ENCODE measurements around the gene TNPO3. TPM values are rescaled to one million over a fixed set of nuclear protein-coding genes. Genes with fewer than 3 reads are reported as not detected.
"Not testable (repeated sequence)": the region's sequence is repeated elsewhere in the genome, so short reads cannot be mapped to it uniquely, and the experiment has no call there.

Gene TNPO3
- total RNA-seq, 2 donors from 2014 or later: 15.8 to 23.9 TPM

- no peaks in the 10 kb centered on the region for H3K27me3 ChIP-seq
- ATAC-seq: no peak
- H3K36me3 ChIP-seq (replicated peaks in 1 of 2; ENCODE audit: insufficient read depth in 1 of 2, low read depth in 2 of 2): peaks cover 0 to 2% of the 10 kb centered on the region in 2 donors
- no peaks in the 10 kb centered on the region for H3K9me3 ChIP-seq
- TF ChIP-seq POLR2A (IDR thresholded peaks at IDR 0.05): no peak
- no peak for TF ChIP-seq CTCF (IDR thresholded peaks at IDR 0.05)
- no peak for DNase-seq
- H3K27ac ChIP-seq: no peak overlapping the region
- no peaks in the 10 kb centered on the region for H3K4me1 ChIP-seq
- no peak overlapping the region for H3K4me3 ChIP-seq
- intact Hi-C loops (cut with DNase I): no loop called here
- 90% methylated on average over 8 of the region's 9 CpGs; no CpG with 5 or more reads in 1 of the 2 donors for WGBS, 2 donors
Measured at GRCh38 chr7:128947854-128948253, 107.1 kb downstream of the TNPO3 start.

- no peak for ATAC-seq
- DNase-seq: no peak
- intact Hi-C loops (cut with DNase I): no loop called here
Measured at GRCh38 chr7:128946936-128947830, 107.7 kb downstream of the TNPO3 start.

GRCh38 chr7:128945668-128946366 is 109.1 kb downstream of the TNPO3 start:
- intact Hi-C loops (cut with DNase I): no loop called here
- ATAC-seq (no peak), DNase-seq (no peak)
- Histone ChIP-seq H3K4me3 (no peak overlapping the region), H3K4me1 (no peaks in the 10 kb centered on the region), H3K9me3 (no peaks in the 10 kb centered on the region), H3K27me3 (no peaks in the 10 kb centered on the region), H3K27ac (no peak overlapping the region), H3K36me3 (replicated peaks in 1 of 2; ENCODE audit: insufficient read depth in 1 of 2, low read depth in 2 of 2) (no peaks in the 10 kb centered on the region)
- TF ChIP-seq POLR2A (IDR thresholded peaks at IDR 0.05): no peak
- no peak for TF ChIP-seq CTCF (IDR thresholded peaks at IDR 0.05)
- WGBS, 2 donors: 86% methylated on average over 21 of the region's 21 CpGs; no CpG with 5 or more reads in 1 of the 2 donors

More at GRCh38 chr7:128946936-128947830, 107.7 kb downstream of the TNPO3 start:
- Histone ChIP-seq H3K27ac (no peak overlapping the region), H3K4me1 (no peaks in the 10 kb centered on the region), H3K27me3 (no peaks in the 10 kb centered on the region), H3K9me3 (no peaks in the 10 kb centered on the region), H3K36me3 (replicated peaks in 1 of 2; ENCODE audit: insufficient read depth in 1 of 2, low read depth in 2 of 2) (no peaks in the 10 kb centered on the region), H3K4me3 (no peak overlapping the region)
- 86 to 88% methylated on average over 11 to 18 of the region's 22 CpGs for WGBS, 2 donors
- TF ChIP-seq POLR2A (IDR thresholded peaks at IDR 0.05): no peak
- TF ChIP-seq CTCF (IDR thresholded peaks at IDR 0.05): peak in 1 of 7 experiments; percentile 6

GRCh38 chr7:128944487-128945236 is 110.2 kb downstream of the TNPO3 start:
- no peak for DNase-seq
- WGBS, 2 donors: 69 to 77% methylated on average over 7 of the region's 7 CpGs
- TF ChIP-seq POLR2A (IDR thresholded peaks at IDR 0.05) (no peak), CTCF (IDR thresholded peaks at IDR 0.05) (no peak)

GRCh38 chr7:128943251-128943650 is 111.7 kb downstream of the TNPO3 start:
- ATAC-seq; intact Hi-C loops (cut with DNase I); H3K36me3 ChIP-seq (replicated peaks in 1 of 2; ENCODE audit: insufficient read depth in 1 of 2, low read depth in 2 of 2); H3K4me3 ChIP-seq; H3K4me1 ChIP-seq; H3K27me3 ChIP-seq; H3K27ac ChIP-seq; H3K9me3 ChIP-seq; DNase-seq: not testable (repeated sequence)
- 81 to 100% methylated on average over 2 of the region's 2 CpGs for WGBS, 2 donors

More at GRCh38 chr7:128944487-128945236, 110.2 kb downstream of the TNPO3 start:
- Histone ChIP-seq H3K27ac (no peak overlapping the region), H3K9me3 (no peaks in the 10 kb centered on the region), H3K36me3 (replicated peaks in 1 of 2; ENCODE audit: insufficient read depth in 1 of 2, low read depth in 2 of 2) (no peaks in the 10 kb centered on the region), H3K4me3 (no peak overlapping the region), H3K4me1 (no peaks in the 10 kb centered on the region), H3K27me3 (no peaks in the 10 kb centered on the region)
- intact Hi-C loops (cut with DNase I): no loop called here
- ATAC-seq: no peak
